HG03135 (cell line): ENCODE data around the gene IL1RAPL1.

ENCODE experiments used
- ATAC-seq: cut with Tn5 transposase; IDR thresholded peaks from one replicate; pipeline ENCODE4 v1.9.1; 2021; ENCODE audit warnings: mild to moderate bottlenecking, moderate library complexity; ENCODE audit not compliant: unreplicated experiment

IL1RAPL1 gene

GRCh38 chrX:28586981-28587551 lies at the start of gene IL1RAPL1:
TSS of gene IL1RAPL1 (plus strand) at chrX:28587446.
- ATAC-seq = no peak

GRCh38 chrX:28542791-28543190 lies 44.5 kb upstream of the IL1RAPL1 start:
- no peak for ATAC-seq

- no peak for ATAC-seq
Observed at GRCh38 chrX:28549838-28550237, 37.4 kb upstream of the IL1RAPL1 start.

GRCh38 chrX:28550331-28550872 lies 36.8 kb upstream of the IL1RAPL1 start:
- no peak for ATAC-seq

GRCh38 chrX:28552322-28552721 lies 34.9 kb upstream of the IL1RAPL1 start:
- ATAC-seq = no peak

GRCh38 chrX:28552882-28553829 lies 34.1 kb upstream of the IL1RAPL1 start:
- no peak for ATAC-seq

GRCh38 chrX:28576117-28576516 lies 11.1 kb upstream of the IL1RAPL1 start:
- no peak for ATAC-seq

GRCh38 chrX:28581522-28581921 lies 5.7 kb upstream of the IL1RAPL1 start:
- no peak for ATAC-seq

- ATAC-seq = no peak
Observed at GRCh38 chrX:28582511-28582910, 4.7 kb upstream of the IL1RAPL1 start.

- ATAC-seq = no peak
Observed at GRCh38 chrX:28584025-28584424, 3.2 kb upstream of the IL1RAPL1 start.

GRCh38 chrX:28585767-28586166 lies 1.5 kb upstream of the IL1RAPL1 start:
- ATAC-seq = no peak

GRCh38 chrX:28586286-28586685 lies 960 bp upstream of the IL1RAPL1 start:
- no peak for ATAC-seq

GRCh38 chrX:28589046-28589445 lies 1.8 kb downstream of the IL1RAPL1 start:
- ATAC-seq = no peak

- ATAC-seq = no peak
Observed at GRCh38 chrX:28590396-28590795, 3.1 kb downstream of the IL1RAPL1 start.

GRCh38 chrX:28591542-28591941 lies 4.3 kb downstream of the IL1RAPL1 start:
- no peak for ATAC-seq

GRCh38 chrX:28595346-28595745 lies 8.1 kb downstream of the IL1RAPL1 start:
- no peak for ATAC-seq

GRCh38 chrX:28599957-28600356 lies 12.7 kb downstream of the IL1RAPL1 start:
- no peak for ATAC-seq

- no peak for ATAC-seq
Observed at GRCh38 chrX:28609003-28609402, 21.8 kb downstream of the IL1RAPL1 start.

- no peak for ATAC-seq
Observed at GRCh38 chrX:28609917-28610613, 22.8 kb downstream of the IL1RAPL1 start.

GRCh38 chrX:28610746-28611145 lies 23.5 kb downstream of the IL1RAPL1 start:
- no peak for ATAC-seq

GRCh38 chrX:28613558-28613957 lies 26.3 kb downstream of the IL1RAPL1 start:
- no peak for ATAC-seq
